Uterus (tissue), 4 donors: ENCODE results near the gene ICAM5. TPM values are rescaled to one million over a fixed set of nuclear protein-coding genes. Genes with fewer than 3 reads are reported as not detected.
A peak's percentile ranks its signal among the peaks of the same experiment; 100 is the strongest.
"Not testable (repeated sequence)": the region's sequence is repeated elsewhere in the genome, so short reads cannot be mapped to it uniquely, and the experiment has no call there.

Source experiments
- DNase-seq, 2 donors: peaks; one replicate each; pipeline ENCODE4 v3.0.0-alpha.2; 2019 to 2020
- H3K27ac ChIP-seq, 2 donors: fragments of 200-600 bp; sonication (generic); 1 replicate in 1 of 2; 2 replicates in 1 of 2; pipeline ENCODE4 v1.5.1; 2016 to 2018
- H3K27me3 ChIP-seq, 2 donors: fragments of 200-600 bp; sonication (generic); one replicate each; pipeline ENCODE4 v1.5.1; 2018 to 2019; ENCODE audit warnings: control low read depth in 1 of 2
- H3K36me3 ChIP-seq, 2 donors: fragments of 200-600 bp; sonication (generic); one replicate each; pipeline ENCODE4 v1.5.1; 2019; ENCODE audit warnings: control low read depth in 1 of 2
- H3K4me1 ChIP-seq, 2 donors: fragments of 200-600 bp; sonication (generic); one replicate each; pipeline ENCODE4 v1.5.1; 2018 to 2019; ENCODE audit warnings: control low read depth in 1 of 2
- H3K4me3 ChIP-seq, 2 donors: fragments of 200-600 bp; sonication (generic); 1 replicate in 1 of 2; 2 replicates in 1 of 2; pipeline ENCODE4 v1.5.1; 2018 to 2019; ENCODE audit warnings: mild to moderate bottlenecking in 1 of 2
- H3K9me3 ChIP-seq, 2 donors: fragments of 200-600 bp; sonication (generic); one replicate each; pipeline ENCODE4 v1.5.1; 2019; ENCODE audit warnings: control low read depth in 1 of 2
- CTCF ChIP-seq, 4 experiments: fragments of 200-600 bp in 2 of 4; fragments of 450-650 bp in 2 of 4; sonication (generic) in 2 of 4; IDR thresholded peaks; one replicate each; pipeline ENCODE4 v1.5.1; 2016 to 2019; ENCODE audit warnings: antibody characterized with exemption in 4 of 4, mild to moderate bottlenecking in 2 of 4, moderate library complexity in 1 of 4
- POLR2A ChIP-seq, 2 donors: fragments of 450-650 bp; IDR thresholded peaks; one replicate each; pipeline ENCODE4 v1.6.1; 2016; ENCODE audit warnings: antibody characterized with exemption in 2 of 2, mild to moderate bottlenecking in 1 of 2, moderate library complexity in 1 of 2
- intact Hi-C: fragments of 100-400 bp; cut with DNase I; formaldehyde crosslinking; loops from one replicate; pipeline ENCODE4 v1.15.1; 2023; ENCODE audit warnings: low total_unique reads
- total RNA-seq, 4 donors: library from RNA; depleted of rRNA in 3 of 4; stranded (reverse); fragments of >200 nt in 3 of 4; gene quantifications; one replicate each; pipeline versions ENCODE4 v1.1.0 to v1.2.4, GENCODE V29; 2014 to 2023
- donor health status: DM: yes; HTN: yes; CAD: no.

The ICAM5 gene
- under 1 TPM in 3 of 4 donors, not detected in 1; 0.07 to 0.88 (median 0.29) TPM for total RNA-seq

- DNase-seq = no peak
- Histone ChIP-seq H3K27ac (no peak within 1 kb of the TSS), H3K9me3 (no peaks in the 10 kb centered on the region), H3K27me3 (peaks cover 39 to 60% of the 10 kb centered on the region in 2 donors), H3K4me3 (peak within 1 kb of the TSS in 1 of 2 donors; percentile 11), H3K36me3 (no peaks in the 10 kb centered on the region), H3K4me1 (peaks cover 0 to 31% of the 10 kb centered on the region in 2 donors)
- TF ChIP-seq CTCF (IDR thresholded peaks at IDR 0.05) (no peak), POLR2A (IDR thresholded peaks at IDR 0.05) (no peak)
- intact Hi-C loops = no loop called here
Observed at GRCh38 chr19:10289836-10290356, at the start of gene ICAM5. Gene ICAM5, plus strand, starts transcription at chr19:10289952. Its CDS starts 92 bp downstream, at chr19:10290044.

- H3K4me1 ChIP-seq, intact Hi-C loops: not testable (repeated sequence)
Observed at GRCh38 chr19:10241826-10242449, 47.8 kb upstream of the ICAM5 start.

GRCh38 chr19:10243606-10244005 is 46.1 kb upstream of the ICAM5 start:
- TF ChIP-seq CTCF (IDR thresholded peaks at IDR 0.05) (no peak), POLR2A (IDR thresholded peaks at IDR 0.05) (no peak)
- H3K4me1 ChIP-seq = no peaks in the 10 kb centered on the region
- intact Hi-C loops = no loop called here
- no peak overlapping the region for H3K27ac ChIP-seq
- no peak overlapping the region for H3K4me3 ChIP-seq
- no peaks in the 10 kb centered on the region for H3K27me3 ChIP-seq
- H3K9me3 ChIP-seq = no peaks in the 10 kb centered on the region
- no peaks in the 10 kb centered on the region for H3K36me3 ChIP-seq
- no peak for DNase-seq

More at GRCh38 chr19:10241826-10242449, 47.8 kb upstream of the ICAM5 start:
- H3K27ac ChIP-seq, DNase-seq, H3K36me3 ChIP-seq, H3K4me3 ChIP-seq, H3K9me3 ChIP-seq, H3K27me3 ChIP-seq: not testable (repeated sequence)

- no peaks in the 10 kb centered on the region for H3K9me3 ChIP-seq
- no peaks in the 10 kb centered on the region for H3K27me3 ChIP-seq
- no peak for DNase-seq
- H3K4me3 ChIP-seq = no peak overlapping the region
- intact Hi-C loops = no loop called here
- no peak for TF ChIP-seq POLR2A (IDR thresholded peaks at IDR 0.05)
- no peak for TF ChIP-seq CTCF (IDR thresholded peaks at IDR 0.05)
- H3K4me1 ChIP-seq = no peaks in the 10 kb centered on the region
- H3K36me3 ChIP-seq = no peaks in the 10 kb centered on the region
- H3K27ac ChIP-seq = no peak overlapping the region
Observed at GRCh38 chr19:10245189-10245939, 44.4 kb upstream of the ICAM5 start.

GRCh38 chr19:10246511-10246910 is 43.2 kb upstream of the ICAM5 start:
- intact Hi-C loops = no loop called here
- TF ChIP-seq CTCF (IDR thresholded peaks at IDR 0.05) = no peak
- no peak for TF ChIP-seq POLR2A (IDR thresholded peaks at IDR 0.05)

More at GRCh38 chr19:10246511-10246910, 43.2 kb upstream of the ICAM5 start:
- no peaks in the 10 kb centered on the region for H3K9me3 ChIP-seq
- no peak for DNase-seq
- H3K27me3 ChIP-seq = no peaks in the 10 kb centered on the region
- no peak overlapping the region for H3K4me3 ChIP-seq
- no peaks in the 10 kb centered on the region for H3K36me3 ChIP-seq
- no peak overlapping the region for H3K27ac ChIP-seq
- H3K4me1 ChIP-seq = no peaks in the 10 kb centered on the region
